GM20000 (cell line): ENCODE measurements around the gene REC114.

Source experiments
- DNase-seq: peaks from one replicate; pipeline ENCODE4 v3.0.0; 2012; ENCODE audit warnings: low spot score
- CTCF ChIP-seq: IDR thresholded peaks from 2 replicates; pipeline ENCODE4 v1.5.1; 2012; ENCODE audit warnings: mild to moderate bottlenecking, control low read depth; ENCODE audit errors: extremely low read depth, missing control alignments

REC114 gene

GRCh38 chr15:73515527-73515926 lies 72.6 kb downstream of the REC114 start:
- DNase-seq: no peak

GRCh38 chr15:73517566-73517965 lies 74.6 kb downstream of the REC114 start:
- no peak for TF ChIP-seq CTCF
- DNase-seq: no peak

More at GRCh38 chr15:73515527-73515926, 72.6 kb downstream of the REC114 start:
- TF ChIP-seq CTCF: no peak

GRCh38 chr15:73518180-73518862 lies 75.4 kb downstream of the REC114 start:
- TF ChIP-seq CTCF: no peak
- DNase-seq: no peak

GRCh38 chr15:73518876-73519733 lies 76.1 kb downstream of the REC114 start:
- DNase-seq: no peak

GRCh38 chr15:73522011-73522410 lies 79.0 kb downstream of the REC114 start:
- no peak for DNase-seq
- no peak for TF ChIP-seq CTCF

More at GRCh38 chr15:73518876-73519733, 76.1 kb downstream of the REC114 start:
- TF ChIP-seq CTCF: no peak

- no peak for DNase-seq
- no peak for TF ChIP-seq CTCF
Observed at GRCh38 chr15:73524919-73525318, 82.0 kb downstream of the REC114 start.

GRCh38 chr15:73527598-73527997 lies 84.6 kb downstream of the REC114 start:
- no peak for DNase-seq
- no peak for TF ChIP-seq CTCF
